H1 (cell line): Measurements from ENCODE around the gene TCEANC. TPM values are rescaled to one million over a fixed set of nuclear protein-coding genes. Genes with fewer than 3 reads are reported as not detected.

Experiments
- CTCF ChIA-PET: fragments of 300-600 bp; sonication (Branson Sonifier 250); formaldehyde crosslinking; loops from one replicate; lab custom pipeline; 2021; ENCODE audit not compliant: partially characterized antibody; lab: Charles Lee
- POLR2A ChIA-PET: fragments of 300-600 bp; sonication (Branson Sonifier 250); formaldehyde crosslinking; loops from one replicate; lab custom pipeline; 2021; ENCODE audit warnings: inconsistent platforms; ENCODE audit not compliant: partially characterized antibody; lab: Charles Lee
- DNase-seq, 2 experiments: peaks; one replicate each; pipeline versions ENCODE4 v3.0.0 to v3.0.0-alpha.2; 2010 to 2022; ENCODE audit warnings: low spot score in 2 of 2, low read depth in 1 of 2, mixed read lengths in 1 of 2
- FAIRE-seq: peaks from 2 replicates; lab custom pipeline; 2011; peaks lifted over from hg19 to GRCh38; lab: Jason Lieb, UNC
- H2AFZ ChIP-seq: 2 replicates; pipeline ENCODE4 v1.8.1; 2012; ENCODE audit warnings: low read length, inconsistent platforms
- H2AK5ac ChIP-seq: 2 replicates; pipeline ENCODE4 v1.6.1; 2013; ENCODE audit warnings: low read depth, low read length
- H2BK120ac ChIP-seq: replicated peaks from 2 replicates; pipeline ENCODE3; 2013; ENCODE audit warnings: low read depth, low read length, inconsistent platforms
- H2BK12ac ChIP-seq: 2 replicates; pipeline ENCODE4 v1.6.1; 2013; ENCODE audit warnings: low read depth, low read length
- H2BK15ac ChIP-seq: 2 replicates; pipeline ENCODE4 v1.6.1; 2013; ENCODE audit warnings: low read length
- H2BK20ac ChIP-seq: 2 replicates; pipeline ENCODE4 v1.6.1; 2013; ENCODE audit warnings: low read length
- H2BK5ac ChIP-seq: 2 replicates; pipeline ENCODE4 v1.6.1; 2013; ENCODE audit warnings: low read depth, low read length
- H3K14ac ChIP-seq: 2 replicates; pipeline ENCODE4 v1.6.1; 2013; ENCODE audit warnings: inconsistent platforms; ENCODE audit not compliant: insufficient read length
- H3K18ac ChIP-seq: 2 replicates; pipeline ENCODE4 v1.6.1; 2013; ENCODE audit warnings: low read length; ENCODE audit errors: extremely low read depth
- H3K23ac ChIP-seq: 2 replicates; pipeline ENCODE4 v1.6.1; 2013; ENCODE audit warnings: inconsistent platforms; ENCODE audit not compliant: insufficient read length
- H3K23me2 ChIP-seq: 2 replicates; pipeline ENCODE4 v1.6.1; 2013; ENCODE audit warnings: low read depth, low read length
- H3K27ac ChIP-seq: 2 replicates; pipeline ENCODE4 v1.6.1; 2011; ENCODE audit warnings: low read depth, low read length, inconsistent platforms
- H3K27me3 ChIP-seq, 4 experiments: replicated peaks in 1 of 4; 1 replicate in 1 of 4; 2 replicates in 3 of 4; pipeline versions ENCODE4 v1.6.1 to v1.8.1; 2011 to 2013; ENCODE audit warnings: low read length in 3 of 4, mild to moderate bottlenecking in 3 of 4, inconsistent platforms in 2 of 4, mixed read lengths in 2 of 4, moderate library complexity in 1 of 4; ENCODE audit not compliant: control insufficient read depth in 3 of 4, insufficient read depth in 3 of 4; ENCODE audit errors: extremely low read depth in 1 of 4
- H3K36me3 ChIP-seq, 4 experiments: 2 replicates each; pipeline versions ENCODE4 v1.6.1 to v1.8.1; 2011 to 2013; ENCODE audit warnings: mild to moderate bottlenecking in 4 of 4, low read length in 3 of 4, moderate library complexity in 2 of 4, control low read depth in 1 of 4, inconsistent platforms in 1 of 4; ENCODE audit not compliant: insufficient read depth in 4 of 4, control insufficient read depth in 2 of 4
- H3K4ac ChIP-seq: replicated peaks from 2 replicates; pipeline ENCODE3; 2013; ENCODE audit warnings: low read length, low read depth, mixed read lengths, inconsistent platforms; ENCODE audit not compliant: insufficient read length
- H3K4me1 ChIP-seq, 4 experiments: replicated peaks in 1 of 4; 1 replicate in 1 of 4; 2 replicates in 3 of 4; pipeline versions ENCODE4 v1.6.1 to v1.8.1; 2011 to 2013; ENCODE audit warnings: low read length in 3 of 4, inconsistent platforms in 2 of 4, mixed read lengths in 1 of 4; ENCODE audit not compliant: insufficient read depth in 4 of 4, control insufficient read depth in 3 of 4
- H3K4me2 ChIP-seq, 2 experiments: 2 replicates each; pipeline versions ENCODE4 v1.6.1 to v1.8.1; 2011 to 2013; ENCODE audit warnings: low read depth in 2 of 2, low read length in 2 of 2, control low read depth in 1 of 2, inconsistent platforms in 1 of 2, mild to moderate bottlenecking in 1 of 2; ENCODE audit not compliant: insufficient read depth in 1 of 2
- H3K4me3 ChIP-seq, 4 experiments: fragments of 200-600, 300-600 bp in 1 of 4; sonication (generic), shearing (Covaris generic), sonication (Bioruptor Twin) in 1 of 4; 2 replicates each; pipeline versions ENCODE4 v1.5.1 to v1.8.1; 2011 to 2016; ENCODE audit warnings: low read length in 4 of 4, low read depth in 3 of 4, control low read depth in 2 of 4, inconsistent platforms in 2 of 4, mild to moderate bottlenecking in 2 of 4, mixed read lengths in 1 of 4, moderate library complexity in 1 of 4; ENCODE audit not compliant: insufficient read depth in 2 of 4; ENCODE audit errors: extremely low read depth in 1 of 4
- H3K56ac ChIP-seq: replicated peaks from 2 replicates; pipeline ENCODE3; 2013; ENCODE audit warnings: low read depth, mild to moderate bottlenecking, mixed read lengths, low read length, inconsistent platforms; ENCODE audit not compliant: insufficient read length
- H3K79me1 ChIP-seq: 2 replicates; pipeline ENCODE4 v1.6.1; 2013; ENCODE audit warnings: low read depth, low read length, control low read depth
- H3K79me2 ChIP-seq, 2 experiments: 2 replicates each; pipeline versions ENCODE4 v1.6.1 to v1.8.1; 2012 to 2013; ENCODE audit warnings: low read length in 2 of 2, mild to moderate bottlenecking in 2 of 2, inconsistent platforms in 1 of 2; ENCODE audit not compliant: insufficient read depth in 2 of 2, control insufficient read depth in 1 of 2
- H3K9ac ChIP-seq, 4 experiments: replicated peaks in 1 of 4; 1 replicate in 1 of 4; 2 replicates in 3 of 4; pipeline versions ENCODE4 v1.6.1 to v1.8.1; 2011 to 2013; ENCODE audit warnings: low read depth in 3 of 4, low read length in 3 of 4, control low read depth in 2 of 4, mild to moderate bottlenecking in 2 of 4, moderate library complexity in 2 of 4, inconsistent platforms in 1 of 4; ENCODE audit errors: extremely low read depth in 1 of 4
- H3K9me3 ChIP-seq, 2 experiments: 2 replicates each; pipeline versions ENCODE4 v1.6.1 to v1.8.1; 2012 to 2013; ENCODE audit warnings: mild to moderate bottlenecking in 2 of 2, moderate library complexity in 2 of 2, control low read depth in 1 of 2, inconsistent platforms in 1 of 2, low read depth in 1 of 2, low read length in 1 of 2, mixed read lengths in 1 of 2; ENCODE audit not compliant: insufficient read depth in 2 of 2
- H4K20me1 ChIP-seq, 2 experiments: replicated peaks in 1 of 2; 2 replicates each; pipeline versions ENCODE3 to v1.8.1; 2011 to 2013; ENCODE audit warnings: inconsistent platforms in 2 of 2, low read length in 2 of 2, mild to moderate bottlenecking in 1 of 2; ENCODE audit not compliant: insufficient read depth in 2 of 2, control insufficient read depth in 1 of 2
- H4K5ac ChIP-seq: 2 replicates; pipeline ENCODE4 v1.6.1; 2013; ENCODE audit warnings: low read length, low read depth, mixed read lengths, inconsistent platforms; ENCODE audit not compliant: insufficient read length
- H4K8ac ChIP-seq: 2 replicates; pipeline ENCODE4 v1.8.0; 2013; ENCODE audit warnings: mild to moderate bottlenecking, moderate library complexity, low read length, inconsistent platforms; ENCODE audit not compliant: insufficient read depth; ENCODE audit errors: extremely low read depth
- H4K91ac ChIP-seq: replicated peaks from 2 replicates; pipeline ENCODE3; 2013; ENCODE audit warnings: low read length, mixed read lengths, inconsistent platforms; ENCODE audit not compliant: insufficient read length
- CHD1 ChIP-seq: IDR thresholded peaks from 2 replicates; pipeline ENCODE4 v1.6.1; 2012; ENCODE audit warnings: low read depth, low read length, improper control_type of control experiment
- GABPA ChIP-seq: IDR thresholded peaks from 2 replicates; pipeline ENCODE4 v1.6.1; 2011; ENCODE audit warnings: mild to moderate bottlenecking, low read length, moderate library complexity, borderline replicate concordance; ENCODE audit not compliant: insufficient read depth
- HDAC2 ChIP-seq, 2 experiments: fragments of 300-600 bp in 1 of 2; sonication (generic) in 1 of 2; IDR thresholded peaks; 2 replicates each; pipeline ENCODE4 v1.6.1; 2011 to 2012; ENCODE audit warnings: low read depth in 2 of 2, low read length in 2 of 2, mild to moderate bottlenecking in 2 of 2, moderate library complexity in 2 of 2, borderline replicate concordance in 1 of 2, inconsistent platforms in 1 of 2
- NANOG ChIP-seq: IDR thresholded peaks from 2 replicates; pipeline ENCODE4 v1.6.1; 2011; ENCODE audit warnings: low read length, low read depth, mild to moderate bottlenecking, inconsistent platforms; ENCODE audit not compliant: insufficient read depth, poor library complexity, severe bottlenecking
- RNF2 ChIP-seq: fragments of 200-900, 300-1000 bp; sonication (generic); IDR thresholded peaks from 2 replicates; pipeline ENCODE4 v1.7.1; 2016; ENCODE audit warnings: borderline replicate concordance, low read depth, mild to moderate bottlenecking, antibody characterized with exemption, low read length; ENCODE audit not compliant: poor library complexity, severe bottlenecking; ENCODE audit errors: missing control alignments
- SAP30 ChIP-seq: fragments of 300-600 bp; sonication (generic); IDR thresholded peaks from 2 replicates; pipeline ENCODE4 v1.7.1; 2012; ENCODE audit warnings: low read length, moderate library complexity, mild to moderate bottlenecking, inconsistent platforms; ENCODE audit not compliant: insufficient read depth, insufficient replicate concordance
- SP4 ChIP-seq: IDR thresholded peaks from 2 replicates; pipeline ENCODE4 v1.6.1; 2012; ENCODE audit warnings: low read length, inconsistent platforms
- USF2 ChIP-seq: IDR thresholded peaks from 2 replicates; pipeline ENCODE4 v1.6.1; 2011; ENCODE audit warnings: low read length, improper control_type of control experiment
- WGBS, 2 experiments: shearing (Covaris generic) in 1 of 2; methylation state at CpG; one replicate each; pipeline versions ENCODE4 v1.1.6 to v1.1.7; 2013 to 2015; ENCODE audit warnings: low lambda C conversion rate in 2 of 2, mixed read lengths in 2 of 2, inconsistent platforms in 1 of 2, low coverage in 1 of 2, missing lambda C conversion rate in 1 of 2; ENCODE audit not compliant: insufficient replicate concordance in 2 of 2, insufficient coverage in 1 of 2, insufficient read length in 1 of 2; ENCODE audit errors: extremely low coverage in 1 of 2, missing lambda C conversion rate in 1 of 2; 5-methylcytosine and 5-hydroxymethylcytosine counted together
- polyA plus RNA-seq, 7 experiments: library from polyadenylated mRNA; depleted of rRNA in 3 of 7; stranded (reverse) in 5 of 7; unstranded in 2 of 7; fragments of >200 nt in 5 of 7; fragments of 200-250 nt in 2 of 7; gene quantifications; 1 replicate in 5 of 7; 2 replicates in 1 of 7; 4 replicates in 1 of 7; pipeline versions ENCODE4 v1.2.1 to v1.2.3, GENCODE V29; 2011 to 2013; ENCODE audit warnings: missing spikeins in 2 of 7, mixed read lengths in 2 of 7
- total RNA-seq: library from RNA; stranded (reverse); fragmentation: NEBNext Ultra II Directional; extraction: Animal tissue kit (Norgen Biotek cat#: 25700); gene quantifications from 2 replicates; pipeline ENCODE4 v1.2.1, GENCODE V29; 2021

TCEANC gene
- total and polyA plus RNA-seq, 2 of the 8 experiments (the other 6 are each of a cell fraction or from before 2014, with no cell fraction given), result 0.88 to 2.0 TPM

- H2AK5ac ChIP-seq, result no peak overlapping the region
- peaks cover 0 to 7% (median 3%) of the 10 kb centered on the region in 4 experiments; a peak in 4 of 7 replicates for H3K4me1 ChIP-seq
- no peak overlapping the region for H3K4ac ChIP-seq
- H2BK20ac ChIP-seq, result no peak overlapping the region
- WGBS, 2 experiments, result 0% methylated on average over 7 of the region's 16 CpGs; no CpG with 5 or more reads in 1 of the 2 experiments
- no peak overlapping the region for H3K18ac ChIP-seq
- peak overlapping the region; percentile 13 to 83 (median 78) for H3K9ac ChIP-seq
- peak overlapping the region; percentile 80 to 91 (median 86) for H3K4me3 ChIP-seq
- no peak overlapping the region for H2AFZ ChIP-seq
- ChIA-PET CTCF (no interaction called here), POLR2A (interaction anchor here (0.7 to 0.9 kb wide), 2 partner anchors 46 to 54 kb away, joined by 3 to 4 read pairs; no protein-coding TSS in a partner anchor)
- H3K23me2 ChIP-seq, result peaks cover 4% of the 10 kb centered on the region; the same call in 1 of the 2 replicates
- H4K91ac ChIP-seq, result peak overlapping the region; percentile 42
- no peak overlapping the region for H2BK120ac ChIP-seq
- peaks cover 0 to 11% of the 10 kb centered on the region in 2 experiments for H4K20me1 ChIP-seq
- no peak overlapping the region for H3K23ac ChIP-seq
- H3K4me2 ChIP-seq, result peak overlapping the region; percentile 70 to 71
- H4K5ac ChIP-seq, result no peak overlapping the region
- H3K27me3 ChIP-seq, result peaks cover 0 to 2% (median 0%) of the 10 kb centered on the region in 4 experiments; a peak in 2 of 7 replicates
- peaks cover 4 to 52% of the 10 kb centered on the region in 2 experiments for H3K79me2 ChIP-seq
- no peak for DNase-seq
- H3K56ac ChIP-seq, result no peak overlapping the region
- no peaks in the 10 kb centered on the region for H3K79me1 ChIP-seq
- H2BK12ac ChIP-seq, result no peak overlapping the region
- no peaks in the 10 kb centered on the region; a peak in 1 of 8 replicates for H3K36me3 ChIP-seq
- H4K8ac ChIP-seq, result no peak overlapping the region
- H3K14ac ChIP-seq, result no peak overlapping the region
- no peak for TF ChIP-seq SAP30
- TF ChIP-seq HDAC2 (IDR thresholded peaks at IDR 0.05; ENCODE audit: borderline replicate concordance in 1 of 2, low read depth in 2 of 2, low read length in 2 of 2), result no peak
- no peak for TF ChIP-seq USF2
- no peak for TF ChIP-seq SP4
- no peak for TF ChIP-seq RNF2
- TF ChIP-seq GABPA, result no peak
- no peak for TF ChIP-seq NANOG
- TF ChIP-seq CHD1, result no peak
- no peak overlapping the region for H3K27ac ChIP-seq
- no peak for FAIRE-seq
- no peak overlapping the region for H2BK15ac ChIP-seq
- 0 out of 2 replicates have a peak overlapping the region, but pooled peaks have one; percentile 52 for H2BK5ac ChIP-seq
- no peaks in the 10 kb centered on the region for H3K9me3 ChIP-seq
These were observed 36.8 kb downstream of the TCEANC start for GRCh38 chrX:13689741-13690211.
